ENCODE measurements around the gene GPR108.
"Not testable (repeated sequence)": the region's sequence is repeated elsewhere in the genome, so short reads cannot be mapped to it uniquely, and the experiment has no call there.

GPR108 gene

DNA sequence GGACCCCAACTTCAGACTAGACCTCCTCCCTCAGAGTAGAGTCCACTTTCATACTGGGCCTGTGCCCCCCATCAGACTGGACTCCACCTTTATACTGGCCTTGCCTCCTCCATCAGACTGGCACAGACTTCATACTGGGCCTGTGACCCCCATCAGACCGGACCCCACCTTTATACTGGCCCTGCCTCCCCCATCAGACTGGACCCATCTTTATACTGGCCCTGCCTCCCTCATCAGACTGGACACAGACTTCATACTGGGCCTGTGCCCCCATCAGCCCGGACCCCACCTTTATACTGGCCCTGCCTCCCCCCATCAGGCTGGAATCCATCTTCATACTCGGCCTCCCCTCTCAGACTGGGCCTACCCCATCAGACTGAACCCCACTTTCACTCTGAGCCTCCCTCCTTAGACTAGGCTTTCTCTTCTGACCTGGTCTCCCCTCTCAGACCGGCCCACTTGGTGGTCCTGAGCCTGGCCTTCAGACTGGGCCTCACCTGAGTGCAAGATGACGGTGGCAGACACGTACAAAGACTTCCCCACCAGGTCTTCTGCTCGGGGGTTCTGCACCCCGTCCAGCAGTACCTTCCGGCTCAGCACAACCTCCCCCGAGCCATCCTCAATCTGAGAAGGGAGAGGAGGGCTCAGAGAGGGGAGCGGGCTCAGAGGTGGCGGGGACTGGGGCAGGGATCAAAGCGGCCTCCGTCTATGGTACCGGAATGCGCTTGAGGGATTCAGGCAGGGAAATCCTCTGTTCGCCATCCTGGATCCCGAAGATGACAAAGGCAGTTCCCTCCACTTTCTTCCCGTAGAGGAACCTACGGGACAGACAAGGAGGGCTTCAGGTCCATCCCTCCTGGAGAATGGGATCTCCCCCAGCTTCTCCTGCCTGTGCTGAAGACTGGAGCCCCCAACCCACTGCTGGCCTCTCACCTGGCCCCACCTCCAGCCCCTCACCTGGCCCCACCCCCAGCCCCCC is 24.4 kb downstream of the GPR108 start:
- H3K9me3 ChIP-seq (ENCODE audit: control insufficient read depth, low read length), result no peaks in the 10 kb centered on the region
- H3K4me3 ChIP-seq (ENCODE audit: low read length), result no peak overlapping the region
- no peaks in the 10 kb centered on the region for H3K36me3 ChIP-seq (ENCODE audit: control insufficient read depth, insufficient read depth, low read length)
- no peak overlapping the region for H3K9ac ChIP-seq (ENCODE audit: low read length)
- no peaks in the 10 kb centered on the region for H3K4me1 ChIP-seq (ENCODE audit: control insufficient read depth, insufficient read depth, low read length)
- peaks cover 10% of the 10 kb centered on the region for H3K27me3 ChIP-seq (ENCODE audit: control insufficient read depth, insufficient read depth, low read length)

DNA sequence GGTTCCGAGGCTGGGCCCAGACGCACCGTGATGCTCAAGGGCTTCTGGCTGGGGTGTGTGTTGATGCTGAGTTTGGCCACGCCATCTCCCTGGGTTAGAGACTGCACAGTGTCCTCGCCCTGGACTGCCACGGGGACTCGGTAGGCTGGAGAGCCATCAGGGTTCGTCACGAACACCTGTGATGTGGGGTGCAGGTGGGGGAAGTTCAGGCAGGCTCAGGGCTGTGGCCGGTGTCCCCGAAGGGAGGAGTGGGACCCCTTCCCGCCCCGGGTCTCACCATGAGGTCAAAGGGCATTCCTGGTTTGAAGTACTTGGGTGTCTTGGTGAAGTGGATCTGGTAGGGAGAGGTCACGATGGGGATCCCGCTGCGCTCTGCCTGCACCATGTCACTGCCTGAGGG is 25.1 kb downstream of the GPR108 start:
- Histone ChIP-seq H3K9me3 (ENCODE audit: control insufficient read depth, low read length) (no peaks in the 10 kb centered on the region), H3K36me3 (ENCODE audit: control insufficient read depth, insufficient read depth, low read length) (no peaks in the 10 kb centered on the region), H3K4me3 (ENCODE audit: low read length) (no peak overlapping the region), H3K4me1 (ENCODE audit: control insufficient read depth, insufficient read depth, low read length) (no peaks in the 10 kb centered on the region), H3K27me3 (ENCODE audit: control insufficient read depth, insufficient read depth, low read length) (peaks cover 10% of the 10 kb centered on the region), H3K9ac (ENCODE audit: low read length) (no peak overlapping the region)

DNA sequence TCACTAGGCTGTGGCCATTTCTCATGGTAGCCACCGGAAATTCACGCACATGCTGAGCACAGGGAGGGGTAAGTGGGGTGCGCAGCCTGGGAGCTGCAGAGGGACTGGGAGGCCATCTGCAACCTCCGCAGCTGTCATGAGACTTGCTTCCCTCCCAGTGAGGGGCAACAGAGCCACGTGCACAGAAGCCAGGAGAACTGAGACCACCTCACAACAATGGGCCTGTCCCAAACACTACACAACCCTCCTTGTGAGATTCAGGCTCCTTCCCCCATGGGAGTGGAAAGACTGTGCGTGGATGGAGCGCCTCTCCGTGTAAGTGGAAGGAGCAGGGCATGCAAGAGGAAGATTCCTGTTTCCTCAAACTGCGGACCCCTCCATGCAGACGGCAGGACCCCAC is 25.8 kb downstream of the GPR108 start:
- H3K9ac ChIP-seq (ENCODE audit: low read length), result no peak overlapping the region
- H3K4me3 ChIP-seq (ENCODE audit: low read length), result no peak overlapping the region
- H3K9me3 ChIP-seq (ENCODE audit: control insufficient read depth, low read length), result no peaks in the 10 kb centered on the region
- H3K36me3 ChIP-seq (ENCODE audit: control insufficient read depth, insufficient read depth, low read length), result no peaks in the 10 kb centered on the region
- no peaks in the 10 kb centered on the region for H3K4me1 ChIP-seq (ENCODE audit: control insufficient read depth, insufficient read depth, low read length)
- H3K27me3 ChIP-seq (ENCODE audit: control insufficient read depth, insufficient read depth, low read length), result peaks cover 10% of the 10 kb centered on the region

DNA sequence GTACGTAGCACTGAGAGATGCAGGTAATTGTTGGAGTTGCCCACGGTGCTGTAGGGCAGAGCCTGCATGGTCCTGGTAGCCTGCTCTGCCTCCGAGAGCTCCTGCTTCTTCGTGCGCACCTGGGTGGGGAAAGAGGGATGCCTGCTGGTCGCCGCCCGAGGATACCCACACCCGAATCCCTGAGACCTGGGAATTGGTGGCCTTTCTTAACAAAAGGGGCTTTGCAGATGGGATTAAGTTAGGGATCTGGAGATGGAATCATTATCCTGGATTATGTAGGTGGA is 26.4 kb downstream of the GPR108 start:
- no peaks in the 10 kb centered on the region for H3K4me1 ChIP-seq (ENCODE audit: control insufficient read depth, insufficient read depth, low read length)
- peaks cover 10% of the 10 kb centered on the region for H3K27me3 ChIP-seq (ENCODE audit: control insufficient read depth, insufficient read depth, low read length)
- H3K36me3 ChIP-seq (ENCODE audit: control insufficient read depth, insufficient read depth, low read length), result no peaks in the 10 kb centered on the region
- no peak overlapping the region for H3K9ac ChIP-seq (ENCODE audit: low read length)
- no peaks in the 10 kb centered on the region for H3K9me3 ChIP-seq (ENCODE audit: control insufficient read depth, low read length)
- H3K4me3 ChIP-seq (ENCODE audit: low read length), result no peak overlapping the region

DNA sequence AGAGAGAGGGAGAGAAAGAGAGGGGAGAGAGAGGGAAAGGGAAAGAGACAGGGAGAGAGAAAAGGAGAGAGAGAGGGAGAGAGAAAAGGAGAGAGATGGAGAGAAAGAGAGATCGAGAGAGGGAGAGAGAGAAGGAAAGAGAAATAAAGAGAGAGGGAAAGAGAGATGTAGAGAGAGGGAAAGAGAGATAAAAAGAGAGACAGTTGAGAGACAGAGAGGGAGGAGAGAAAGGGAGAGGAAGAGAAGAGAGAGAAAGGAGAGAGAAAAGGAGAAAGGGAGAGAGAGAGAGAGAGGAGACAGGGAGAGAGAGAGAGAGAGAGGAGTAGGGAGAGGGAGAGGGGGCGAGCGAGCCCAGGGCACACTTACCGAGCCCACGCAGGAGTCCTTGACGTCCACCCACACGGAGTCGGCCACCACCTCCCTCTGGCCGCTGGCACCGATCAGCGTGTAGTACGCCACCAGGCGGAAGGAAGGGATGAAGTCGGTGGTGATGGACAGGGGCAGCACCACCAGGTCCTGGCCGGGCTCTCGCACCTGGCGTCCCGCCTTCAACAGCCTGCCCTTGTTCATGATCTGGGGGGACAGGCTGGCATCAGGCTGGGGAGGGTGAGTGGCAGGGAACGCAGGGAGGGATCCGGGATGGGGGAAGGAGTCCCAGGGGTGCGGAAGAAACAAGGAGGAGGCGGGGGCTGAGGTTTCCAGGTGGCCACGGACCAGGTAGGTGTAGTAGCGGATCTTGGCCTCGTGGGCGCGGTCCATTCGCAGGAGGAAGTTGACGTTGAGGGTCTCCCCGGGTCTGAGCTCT is 26.9 kb downstream of the GPR108 start:
- Histone ChIP-seq H3K27me3 (ENCODE audit: control insufficient read depth, insufficient read depth, low read length) (peaks cover 10% of the 10 kb centered on the region), H3K36me3 (ENCODE audit: control insufficient read depth, insufficient read depth, low read length) (no peaks in the 10 kb centered on the region), H3K4me3 (ENCODE audit: low read length) (no peak overlapping the region), H3K9me3 (ENCODE audit: control insufficient read depth, low read length) (no peaks in the 10 kb centered on the region), H3K4me1 (ENCODE audit: control insufficient read depth, insufficient read depth, low read length) (no peaks in the 10 kb centered on the region), H3K9ac (ENCODE audit: low read length) (no peak overlapping the region)

DNA sequence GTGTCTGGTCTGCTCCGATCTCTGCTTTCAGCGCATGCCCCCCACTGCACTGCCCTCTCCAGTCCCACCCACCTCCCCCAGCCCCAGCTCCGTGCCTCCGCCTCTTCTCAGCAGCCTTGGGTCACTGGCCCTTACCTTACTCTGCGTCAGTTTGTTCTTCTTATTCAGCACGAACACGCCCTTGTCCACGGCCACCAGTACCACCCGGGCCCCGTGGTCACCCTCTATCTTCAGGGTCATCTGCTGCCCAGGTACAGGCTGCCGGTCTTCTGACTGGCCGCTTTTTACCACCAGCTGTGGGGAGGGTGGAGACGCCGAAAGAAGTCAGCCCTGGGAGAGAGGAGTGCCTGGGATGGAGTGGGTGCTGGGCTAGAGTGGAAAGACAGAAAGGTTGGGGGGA is 27.8 kb downstream of the GPR108 start:
- Histone ChIP-seq H3K4me3 (ENCODE audit: low read length) (no peak overlapping the region), H3K9me3 (ENCODE audit: control insufficient read depth, low read length) (no peaks in the 10 kb centered on the region), H3K4me1 (ENCODE audit: control insufficient read depth, insufficient read depth, low read length) (no peaks in the 10 kb centered on the region), H3K27me3 (ENCODE audit: control insufficient read depth, insufficient read depth, low read length) (peaks cover 10% of the 10 kb centered on the region), H3K36me3 (ENCODE audit: control insufficient read depth, insufficient read depth, low read length) (no peaks in the 10 kb centered on the region), H3K9ac (ENCODE audit: low read length) (no peak overlapping the region)

DNA sequence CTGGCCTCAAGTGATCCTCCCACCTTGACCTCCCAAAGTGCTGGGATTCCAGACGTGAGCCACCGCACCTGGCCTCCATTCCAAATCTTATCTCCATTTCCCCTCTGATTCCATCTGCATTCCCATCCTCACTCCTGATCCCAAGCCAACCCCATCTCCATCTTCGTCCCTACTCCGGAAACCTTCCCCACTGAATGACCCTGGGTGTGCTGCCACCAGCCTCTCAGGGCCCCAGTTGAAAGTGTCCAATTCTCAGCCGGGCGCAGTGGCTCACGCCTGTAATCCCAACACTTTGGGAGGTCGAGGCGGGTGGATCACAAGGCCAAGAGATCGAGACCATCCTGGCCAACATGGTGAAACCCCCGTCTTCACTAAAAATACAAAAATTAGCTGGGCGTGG is 28.5 kb downstream of the GPR108 start:
- not testable (repeated sequence) for H3K4me1 ChIP-seq (ENCODE audit: control insufficient read depth, insufficient read depth, low read length); H3K36me3 ChIP-seq (ENCODE audit: control insufficient read depth, insufficient read depth, low read length)
- peaks cover 10% of the 10 kb centered on the region for H3K27me3 ChIP-seq (ENCODE audit: control insufficient read depth, insufficient read depth, low read length)

DNA sequence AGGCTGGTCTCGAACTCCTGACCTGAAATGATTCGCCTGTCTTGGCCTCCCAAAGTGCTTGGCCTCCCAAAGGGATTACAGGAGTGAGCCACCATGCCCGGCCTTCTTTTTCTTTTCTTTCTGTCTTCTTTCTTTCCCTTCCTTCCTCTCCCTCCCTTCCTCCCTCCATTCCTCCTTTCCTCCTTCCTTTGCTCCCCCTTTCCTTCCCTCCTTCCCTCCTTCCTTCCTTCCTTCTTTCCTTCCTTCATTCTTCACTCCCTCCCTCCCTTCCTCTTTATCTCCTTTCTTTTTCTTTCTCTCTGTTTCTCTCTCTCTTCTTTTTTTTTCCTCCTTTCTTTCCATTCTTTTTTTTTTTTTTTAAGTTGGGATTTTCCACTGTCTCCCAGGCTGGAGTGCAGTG is 29.0 kb downstream of the GPR108 start:
- H3K36me3 ChIP-seq (ENCODE audit: control insufficient read depth, insufficient read depth, low read length), result no peaks in the 10 kb centered on the region
- no peak overlapping the region for H3K4me3 ChIP-seq (ENCODE audit: low read length)
- H3K27me3 ChIP-seq (ENCODE audit: control insufficient read depth, insufficient read depth, low read length), result peaks cover 10% of the 10 kb centered on the region
- H3K9ac ChIP-seq (ENCODE audit: low read length), result no peak overlapping the region
- H3K4me1 ChIP-seq (ENCODE audit: control insufficient read depth, insufficient read depth, low read length), result no peaks in the 10 kb centered on the region
- H3K9me3 ChIP-seq (ENCODE audit: control insufficient read depth, low read length), result no peaks in the 10 kb centered on the region

More for the DNA sequence above, 28.5 kb downstream of the GPR108 start:
- not testable (repeated sequence) for H3K9ac ChIP-seq (ENCODE audit: low read length); H3K4me3 ChIP-seq (ENCODE audit: low read length); H3K9me3 ChIP-seq (ENCODE audit: control insufficient read depth, low read length)

DNA sequence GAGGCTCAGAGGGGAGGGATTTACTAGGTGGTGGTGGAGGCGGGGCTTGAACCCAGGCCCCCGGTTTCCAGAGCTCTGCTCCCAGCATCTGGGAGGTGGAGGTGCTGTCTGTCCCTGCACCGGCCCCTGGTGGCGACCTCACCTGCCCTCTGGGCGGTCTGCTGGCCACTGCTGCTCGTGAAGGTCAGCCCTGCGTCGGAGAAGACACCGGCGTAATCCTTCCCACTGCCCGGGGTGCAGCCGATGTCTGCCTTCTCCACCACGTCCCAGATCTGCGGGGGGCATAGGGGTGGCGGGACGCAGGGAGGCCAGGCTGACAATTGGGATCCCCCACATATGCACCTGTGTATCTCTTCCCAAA is 29.7 kb downstream of the GPR108 start:
- Histone ChIP-seq H3K27me3 (ENCODE audit: control insufficient read depth, insufficient read depth, low read length) (peaks cover 10% of the 10 kb centered on the region), H3K4me1 (ENCODE audit: control insufficient read depth, insufficient read depth, low read length) (no peaks in the 10 kb centered on the region), H3K36me3 (ENCODE audit: control insufficient read depth, insufficient read depth, low read length) (no peaks in the 10 kb centered on the region), H3K9me3 (ENCODE audit: control insufficient read depth, low read length) (no peaks in the 10 kb centered on the region), H3K4me3 (ENCODE audit: low read length) (no peak overlapping the region), H3K9ac (ENCODE audit: low read length) (no peak overlapping the region)

DNA sequence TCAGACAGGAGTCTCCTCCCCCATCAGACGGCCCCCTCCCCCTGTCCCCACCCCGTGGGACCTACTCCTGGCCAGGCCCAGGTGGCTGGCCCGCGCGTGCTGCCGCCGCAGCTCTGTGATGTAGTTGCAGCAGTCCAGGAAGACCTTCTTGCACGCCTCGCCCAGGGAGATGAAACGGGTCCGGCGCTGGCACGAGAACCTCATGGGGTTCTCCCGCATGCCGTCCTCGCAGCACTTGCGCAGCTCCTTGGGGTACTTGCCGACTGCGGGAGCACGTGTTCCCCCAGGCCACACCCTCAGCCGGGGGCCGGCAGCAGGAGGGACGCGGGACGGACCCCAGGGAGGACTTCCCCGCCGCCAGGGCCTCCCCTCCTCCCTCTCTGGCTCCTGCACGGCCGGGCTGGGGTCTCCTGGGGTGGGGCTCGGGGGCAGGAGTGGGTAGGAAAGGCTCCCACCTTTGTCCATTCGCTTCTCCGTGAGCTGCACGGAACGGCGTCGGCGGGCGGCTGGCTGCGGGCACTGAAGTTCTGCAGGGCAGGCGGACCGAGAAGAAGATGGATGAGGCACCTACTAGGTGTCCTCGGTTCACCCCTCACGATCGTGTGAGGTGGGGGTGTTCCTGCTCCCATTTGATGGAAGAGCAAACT is 30.2 kb downstream of the GPR108 start:
- H3K36me3 ChIP-seq (ENCODE audit: control insufficient read depth, insufficient read depth, low read length), result no peaks in the 10 kb centered on the region
- H3K4me1 ChIP-seq (ENCODE audit: control insufficient read depth, insufficient read depth, low read length), result no peaks in the 10 kb centered on the region
- peaks cover 10% of the 10 kb centered on the region for H3K27me3 ChIP-seq (ENCODE audit: control insufficient read depth, insufficient read depth, low read length)
- H3K9me3 ChIP-seq (ENCODE audit: control insufficient read depth, low read length), result no peaks in the 10 kb centered on the region
- no peak overlapping the region for H3K4me3 ChIP-seq (ENCODE audit: low read length)
- H3K9ac ChIP-seq (ENCODE audit: low read length), result no peak overlapping the region

DNA sequence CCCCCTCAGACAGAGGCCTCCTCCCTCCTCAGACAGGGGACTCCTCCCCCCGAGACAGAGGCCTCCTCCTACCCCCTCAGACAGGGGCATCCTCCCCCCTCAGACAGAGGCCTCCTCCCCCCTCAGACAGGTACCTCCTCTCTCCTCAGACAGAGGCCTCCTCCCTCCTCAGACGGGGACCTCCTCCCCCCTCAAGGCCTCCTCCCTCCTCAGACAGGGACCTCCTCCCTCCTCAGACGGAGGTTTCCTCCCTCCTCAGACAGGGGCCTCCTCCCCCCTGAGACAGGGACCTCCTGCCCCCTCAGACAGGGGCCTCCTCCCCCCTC is 30.8 kb downstream of the GPR108 start:
- H3K27me3 ChIP-seq (ENCODE audit: control insufficient read depth, insufficient read depth, low read length), result peaks cover 10% of the 10 kb centered on the region
- H3K9ac ChIP-seq (ENCODE audit: low read length), result no peak overlapping the region
- H3K36me3 ChIP-seq (ENCODE audit: control insufficient read depth, insufficient read depth, low read length), result no peaks in the 10 kb centered on the region
- H3K4me3 ChIP-seq (ENCODE audit: low read length), result no peak overlapping the region
- no peaks in the 10 kb centered on the region for H3K9me3 ChIP-seq (ENCODE audit: control insufficient read depth, low read length)
- H3K4me1 ChIP-seq (ENCODE audit: control insufficient read depth, insufficient read depth, low read length), result no peaks in the 10 kb centered on the region

DNA sequence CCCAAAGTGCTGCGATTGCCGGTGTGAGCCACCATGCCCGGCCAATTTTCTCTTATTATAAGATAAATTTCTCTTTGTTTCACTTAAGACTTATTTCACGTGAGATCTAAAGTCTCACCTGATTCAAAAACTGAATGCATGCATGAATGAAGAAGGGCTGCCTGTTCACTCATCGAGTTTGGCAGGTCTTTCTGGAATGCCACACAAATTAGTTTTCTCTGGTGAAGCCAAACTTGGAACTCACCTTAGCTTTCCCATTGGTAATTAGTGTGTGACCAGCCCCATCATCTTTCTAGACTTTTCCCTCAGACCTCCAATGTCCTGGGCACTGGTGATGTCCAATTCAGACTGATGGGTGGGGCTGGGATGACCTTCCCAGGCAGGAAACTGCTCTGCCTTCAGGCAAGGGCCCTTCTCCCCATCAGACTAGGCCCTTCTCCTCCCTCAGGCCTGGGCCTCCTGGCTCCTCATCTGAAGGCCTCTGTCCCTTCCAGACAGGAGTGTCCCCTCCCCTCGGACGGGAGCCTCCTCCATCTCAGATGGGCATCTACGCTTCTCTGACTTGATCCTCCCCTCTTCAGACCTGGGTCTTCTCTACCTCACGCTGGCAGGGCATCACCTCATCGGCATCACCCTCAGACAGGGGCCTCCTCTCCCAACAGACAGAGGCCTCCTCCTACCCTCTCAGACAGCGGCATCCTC is 31.3 kb downstream of the GPR108 start:
- no peaks in the 10 kb centered on the region for H3K4me1 ChIP-seq (ENCODE audit: control insufficient read depth, insufficient read depth, low read length)
- H3K9ac ChIP-seq (ENCODE audit: low read length), result no peak overlapping the region

More for the DNA sequence above, 31.3 kb downstream of the GPR108 start:
- Histone ChIP-seq H3K9me3 (ENCODE audit: control insufficient read depth, low read length) (no peaks in the 10 kb centered on the region), H3K36me3 (ENCODE audit: control insufficient read depth, insufficient read depth, low read length) (no peaks in the 10 kb centered on the region), H3K4me3 (ENCODE audit: low read length) (no peak overlapping the region), H3K27me3 (ENCODE audit: control insufficient read depth, insufficient read depth, low read length) (peaks cover 10% of the 10 kb centered on the region)
